DMS 273 treated with DMSO at 0.1 percent for 48 hours (cell line): Measurements from ENCODE around the gene IL4I1.

Experiments used
- DNase-seq: peaks from one replicate; lab custom pipeline; 2025; lab: John Stamatoyannopoulos, UW

IL4I1 gene

DNA sequence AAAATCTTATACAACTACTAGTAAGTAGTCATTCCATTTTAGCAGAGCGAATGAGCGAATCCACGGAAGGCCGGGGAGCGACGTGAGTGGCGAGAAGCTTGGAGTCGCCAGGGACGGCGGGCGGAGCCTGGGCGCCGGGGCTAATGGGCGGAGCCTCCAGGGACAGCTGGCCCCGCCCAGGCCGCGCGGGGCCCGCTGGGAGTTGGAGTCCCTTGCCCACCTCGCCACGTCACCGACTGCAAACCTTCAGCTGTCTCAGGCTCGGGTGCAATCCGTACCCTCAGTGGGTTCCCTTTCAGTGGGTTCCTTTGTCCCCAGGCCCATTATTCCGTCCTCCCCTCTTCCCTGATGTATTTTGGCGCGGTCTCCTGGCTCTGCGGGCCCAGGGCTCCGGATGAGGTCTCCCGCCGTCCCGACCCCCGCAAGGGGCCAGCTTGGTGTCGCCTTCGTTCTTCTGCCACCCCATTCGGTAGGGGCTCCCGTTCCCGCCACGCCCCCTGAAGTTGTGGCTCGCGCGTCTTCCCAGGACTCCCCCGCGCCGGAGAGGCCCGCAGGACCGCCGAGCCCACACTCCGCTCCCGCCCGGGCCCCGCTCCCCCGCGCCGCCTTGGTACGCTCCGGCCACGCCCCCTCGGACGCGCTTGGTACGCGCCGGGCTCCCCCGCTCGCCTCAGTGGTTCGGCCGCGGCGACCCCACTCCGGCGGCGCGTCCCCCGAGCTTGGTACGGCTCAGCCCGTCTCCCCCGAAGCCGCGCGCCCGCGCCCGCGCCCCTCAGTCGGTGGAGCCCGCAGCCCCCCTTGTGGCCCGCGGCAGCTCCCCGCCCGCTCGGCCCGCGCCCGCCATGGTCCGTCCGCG lies 46.0 kb downstream of the IL4I1 start, which contains the start of gene PTOV1:
Gene PTOV1, plus strand, starts transcription at position 673 of the 856 bp plus-strand sequence.
- peak; percentile 65 for DNase-seq

DNA sequence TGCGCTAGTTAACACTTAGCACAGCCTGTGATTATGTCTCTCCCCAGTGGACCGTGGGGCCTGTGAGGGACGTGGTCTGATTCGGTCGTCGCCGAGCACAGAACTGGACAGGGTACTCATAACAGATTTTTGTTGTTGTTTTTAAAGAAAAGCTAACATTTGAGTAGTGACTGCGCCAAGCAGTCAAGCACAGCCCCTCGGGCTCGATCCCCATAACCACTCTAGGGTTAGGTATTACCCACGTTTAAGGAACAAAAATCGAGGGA lies 46.5 kb downstream of the IL4I1 start:
- no peak for DNase-seq

DNA sequence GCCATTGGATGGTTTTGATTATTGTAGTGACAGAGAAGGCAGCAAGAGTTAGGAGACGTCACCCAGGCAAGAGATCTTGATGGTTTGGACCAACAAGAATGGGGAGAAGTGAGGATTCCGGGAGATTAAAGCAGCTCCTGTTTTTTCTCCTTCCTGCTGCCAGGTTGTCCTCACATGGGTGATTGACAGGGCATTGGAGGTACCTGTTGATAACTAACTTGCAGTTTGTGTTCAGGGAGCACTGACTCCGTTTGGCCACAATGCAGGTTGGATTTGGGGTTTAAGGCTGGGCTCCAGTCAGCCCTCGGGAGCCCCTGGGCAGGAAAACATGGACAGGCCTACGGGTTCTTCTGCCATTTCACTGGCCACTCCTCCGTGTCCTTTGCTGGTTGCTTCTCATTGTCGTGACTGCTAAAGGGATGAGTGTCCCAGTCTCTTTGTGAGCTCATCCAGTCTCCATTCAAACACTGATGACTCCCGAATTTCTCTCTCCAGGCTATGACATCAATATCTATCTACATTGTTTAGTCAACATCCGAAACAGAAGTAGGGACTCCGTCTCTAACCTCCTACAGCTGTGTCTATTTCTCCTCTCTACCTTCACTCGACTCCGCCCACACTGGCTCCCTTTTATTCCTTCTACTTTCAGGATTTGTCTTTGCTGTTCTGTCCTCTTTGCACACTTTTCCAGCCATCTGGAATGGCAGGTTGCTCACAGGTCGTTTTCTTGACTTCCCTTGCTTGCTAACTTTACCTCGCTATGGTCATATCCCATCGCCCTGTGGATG lies 47.1 kb downstream of the IL4I1 start:
- no peak for DNase-seq

GRCh38 chr19:49848938-49849337 lies 47.7 kb downstream of the IL4I1 start:
- DNase-seq: no peak

DNA sequence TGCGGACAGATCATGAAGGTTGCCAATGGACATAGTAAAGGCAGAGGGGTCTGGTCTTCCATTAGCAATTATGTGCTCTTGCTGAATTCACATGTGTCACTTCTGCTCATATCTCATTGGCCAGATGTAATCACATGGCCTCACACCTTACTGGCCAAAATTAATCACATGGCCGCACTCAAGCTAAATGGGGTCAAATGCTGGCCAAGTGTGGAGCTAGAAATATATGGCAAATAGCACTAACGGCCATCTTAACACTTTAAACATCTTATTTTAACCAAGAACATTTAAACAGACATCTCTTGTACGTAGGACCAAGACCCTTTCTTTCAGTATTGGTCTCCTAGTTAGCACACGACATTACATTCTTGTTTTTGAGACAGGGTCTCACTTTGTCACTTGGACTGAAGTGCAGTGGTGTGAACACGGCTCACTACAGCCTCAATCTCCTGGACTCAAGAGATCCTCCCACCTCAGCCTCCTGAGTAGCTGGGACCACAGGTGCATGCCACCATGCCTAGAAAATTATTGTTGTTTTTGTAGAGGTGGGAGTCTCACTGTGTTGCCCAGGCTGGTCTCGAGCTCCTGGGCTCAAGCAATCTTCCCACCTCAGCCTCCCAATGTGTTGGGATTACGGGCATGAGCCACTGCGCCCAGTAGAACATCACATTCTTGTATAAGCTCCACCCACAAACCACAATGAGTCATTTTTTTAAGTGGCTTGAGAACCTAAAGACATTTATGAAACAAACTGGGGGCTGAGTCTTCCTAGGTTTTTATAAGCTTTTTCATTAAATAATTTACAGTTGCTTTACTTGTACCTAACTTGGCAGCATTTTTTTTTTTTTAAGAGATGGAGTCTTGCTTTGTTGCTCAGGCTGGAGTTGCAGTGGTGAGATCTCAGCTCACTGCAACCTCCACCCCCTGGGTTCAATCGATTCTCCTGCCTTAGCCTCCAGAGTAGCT lies 48.7 kb downstream of the IL4I1 start:
- DNase-seq: no peak

GRCh38 chr19:49846408-49846807 lies 50.3 kb downstream of the IL4I1 start:
- DNase-seq: no peak

DNA sequence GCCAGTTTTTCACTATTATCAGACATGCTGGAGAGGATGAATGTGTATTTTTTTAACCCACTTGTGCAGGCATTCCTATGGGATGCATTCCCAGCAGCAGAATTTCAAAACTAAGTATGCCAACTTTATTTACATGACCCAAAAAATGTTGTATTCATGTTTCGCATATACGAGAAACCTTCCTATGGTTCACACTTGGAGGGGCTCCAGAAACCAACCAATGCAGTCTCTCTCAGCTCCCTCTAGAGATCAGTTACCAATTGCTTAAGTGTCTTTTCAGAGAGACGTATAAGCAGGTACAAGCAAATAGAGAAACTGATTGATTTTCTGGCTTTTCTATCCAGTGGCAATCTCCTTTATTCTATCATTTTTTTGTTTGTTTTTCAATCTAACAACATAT lies 51.3 kb downstream of the IL4I1 start:
- no peak for DNase-seq

GRCh38 chr19:49844138-49845095 lies 52.3 kb downstream of the IL4I1 start:
- no peak for DNase-seq

- no peak for DNase-seq
Measured at GRCh38 chr19:49843265-49843664, 53.4 kb downstream of the IL4I1 start.

DNA sequence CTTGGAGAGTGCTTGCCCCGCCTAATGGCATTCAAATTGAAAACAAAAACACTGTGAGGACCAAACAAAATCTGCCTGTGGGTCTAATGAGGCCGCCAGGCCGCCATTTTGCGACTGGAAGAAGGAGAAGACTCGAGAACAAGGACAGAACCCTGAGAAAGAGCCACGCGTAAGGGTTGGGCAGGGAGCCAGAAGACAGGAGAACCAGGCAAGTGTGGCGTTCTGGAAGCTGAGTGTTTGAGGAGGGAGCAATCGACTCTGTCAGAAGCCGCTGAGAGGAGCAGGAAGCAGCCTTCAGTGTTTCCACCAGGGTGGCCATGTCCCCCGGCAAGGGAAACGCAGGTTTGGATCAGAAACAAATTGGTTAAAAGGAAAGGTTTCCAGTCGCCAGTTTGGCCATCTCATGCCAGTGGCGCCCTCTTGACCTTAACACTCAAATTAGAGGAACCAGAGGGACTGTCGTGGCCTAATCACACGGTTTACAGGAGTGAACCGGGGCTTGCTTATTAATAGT lies 55.9 kb downstream of the IL4I1 start:
- no peak for DNase-seq

DNA sequence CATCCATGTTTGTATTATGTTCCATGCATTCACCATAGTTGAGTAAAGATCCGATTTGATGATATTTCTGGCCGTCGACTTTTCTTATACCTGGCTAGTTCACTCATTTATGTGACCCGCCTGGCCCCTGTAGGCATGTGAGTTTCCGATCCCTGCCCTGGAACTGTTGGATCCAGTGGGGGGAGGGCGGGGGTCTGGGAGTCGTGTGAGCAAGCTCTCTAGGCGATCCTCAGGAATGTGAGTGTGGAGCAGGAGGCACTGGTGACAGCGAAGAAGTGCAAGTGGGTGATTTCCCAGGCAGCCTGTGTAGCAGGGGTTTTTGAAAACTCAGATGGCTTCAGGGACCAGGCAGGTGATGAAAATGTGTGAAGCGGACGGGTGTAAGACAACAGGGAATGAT lies 56.4 kb downstream of the IL4I1 start:
- no peak for DNase-seq

DNA sequence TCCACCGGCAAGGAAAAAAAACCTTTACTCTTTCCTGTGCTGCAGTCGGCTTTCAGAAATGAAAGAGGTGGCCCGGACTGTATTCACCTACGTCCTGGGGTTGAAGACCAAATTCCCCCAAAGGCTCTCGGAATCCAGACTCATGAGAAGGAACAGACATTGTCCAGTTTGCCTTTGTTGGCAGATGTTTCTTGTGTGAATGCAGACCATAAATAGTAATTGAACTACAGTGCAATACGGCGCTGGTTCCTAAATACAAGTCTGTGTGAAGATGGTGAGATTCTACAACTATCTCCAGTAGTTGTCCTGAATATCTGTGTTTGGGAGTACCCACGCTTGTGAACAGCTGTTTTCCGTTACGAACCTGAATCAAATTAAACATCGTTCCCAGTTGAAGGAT lies 57.0 kb downstream of the IL4I1 start:
- no peak for DNase-seq
